Thymus (tissue), 11 donors: ENCODE data around the gene RRAGA. TPM values are rescaled to one million over a fixed set of nuclear protein-coding genes. Genes with fewer than 3 reads are reported as not detected.

ENCODE experiments used
- DNase-seq, 9 donors: peaks; one replicate each; pipeline ENCODE4 v3.0.0-alpha.2; 2013; ENCODE audit warnings: low spot score in 9 of 9, low read depth in 6 of 9, missing footprints in 1 of 9
- H3K27ac ChIP-seq, 2 donors: one replicate each; pipeline ENCODE4 v1.5.1; 2013; ENCODE audit warnings: control low read depth in 1 of 2, low read depth in 1 of 2, low read length in 1 of 2, mild to moderate bottlenecking in 1 of 2, moderate library complexity in 1 of 2
- H3K27me3 ChIP-seq, 2 donors: one replicate each; pipeline ENCODE4 v1.5.1; 2013; ENCODE audit warnings: low read length in 1 of 2; ENCODE audit not compliant: control insufficient read depth in 2 of 2, insufficient read depth in 1 of 2
- H3K36me3 ChIP-seq, 2 donors: one replicate each; pipeline ENCODE4 v1.5.1; 2013; ENCODE audit warnings: low read length in 1 of 2, mild to moderate bottlenecking in 1 of 2, moderate library complexity in 1 of 2; ENCODE audit not compliant: control insufficient read depth in 2 of 2, insufficient read depth in 2 of 2
- H3K4me1 ChIP-seq, 2 donors: one replicate each; pipeline ENCODE4 v1.5.1; 2013; ENCODE audit warnings: low read length in 2 of 2; ENCODE audit not compliant: control insufficient read depth in 2 of 2, insufficient read depth in 2 of 2
- H3K4me3 ChIP-seq, 2 donors: one replicate each; pipeline ENCODE4 v1.5.1; 2013; ENCODE audit warnings: low read length in 2 of 2, control low read depth in 1 of 2, mild to moderate bottlenecking in 1 of 2
- H3K9me3 ChIP-seq, 2 donors: one replicate each; pipeline ENCODE4 v1.5.1; 2013; ENCODE audit warnings: low read length in 1 of 2, mild to moderate bottlenecking in 1 of 2; ENCODE audit not compliant: control insufficient read depth in 2 of 2, insufficient read depth in 1 of 2
- WGBS: extraction: QIAGEN DNeasy Blood & Tissue Kit; methylation state at CpG from one replicate; pipeline ENCODE4 v1.1.7; 2013; 5-methylcytosine and 5-hydroxymethylcytosine counted together
- polyA plus RNA-seq: library from polyadenylated mRNA; stranded (reverse); fragments of 200-250 nt; gene quantifications from one replicate; pipeline ENCODE4 v1.2.3, GENCODE V29; 2013
- total RNA-seq: library from RNA; stranded (reverse); fragments of 120-200 nt; gene quantifications from one replicate; pipeline ENCODE4 v1.2.4, GENCODE V29; 2013
- donor health status: healthy.

The RRAGA gene
- total and polyA plus RNA-seq, 2 donors, result 28.0 to 83.7 TPM

GRCh38 chr9:19023078-19023477, 26.1 kb upstream of the RRAGA start:
- no peak for DNase-seq
- H3K27me3 ChIP-seq, result no peaks in the 10 kb centered on the region
- H3K4me3 ChIP-seq, result no peak overlapping the region
- no peaks in the 10 kb centered on the region for H3K4me1 ChIP-seq
- 96% methylated on average over 5 of the region's 5 CpGs for WGBS
- H3K36me3 ChIP-seq, result no peaks in the 10 kb centered on the region
- no peak overlapping the region for H3K27ac ChIP-seq
- H3K9me3 ChIP-seq, result no peaks in the 10 kb centered on the region

DNA sequence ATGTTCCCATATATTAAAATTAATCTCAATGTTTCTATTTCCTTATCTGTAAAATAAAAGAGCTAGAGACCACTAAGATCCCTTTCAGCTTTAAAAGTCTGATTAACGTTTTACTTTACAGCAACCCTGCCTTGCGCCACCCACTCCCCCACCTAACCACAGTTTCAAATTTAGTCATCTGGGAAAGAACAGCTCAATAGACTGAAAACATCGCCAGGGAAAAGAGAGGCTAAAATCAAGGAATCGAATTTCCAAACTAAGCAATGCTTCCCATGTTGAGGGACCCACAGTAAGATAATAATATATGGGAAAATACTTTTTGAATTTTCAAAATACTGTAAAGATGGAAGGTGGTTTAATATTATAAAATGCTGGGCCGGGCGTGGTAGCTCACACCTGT, 22.9 kb upstream of the RRAGA start:
- Histone ChIP-seq H3K4me3 (no peak overlapping the region), H3K9me3 (no peaks in the 10 kb centered on the region), H3K27me3 (no peaks in the 10 kb centered on the region), H3K36me3 (no peaks in the 10 kb centered on the region), H3K4me1 (no peaks in the 10 kb centered on the region), H3K27ac (no peak overlapping the region)
- WGBS, result 94% methylated on average over 6 of the region's 6 CpGs
- no peak for DNase-seq

DNA sequence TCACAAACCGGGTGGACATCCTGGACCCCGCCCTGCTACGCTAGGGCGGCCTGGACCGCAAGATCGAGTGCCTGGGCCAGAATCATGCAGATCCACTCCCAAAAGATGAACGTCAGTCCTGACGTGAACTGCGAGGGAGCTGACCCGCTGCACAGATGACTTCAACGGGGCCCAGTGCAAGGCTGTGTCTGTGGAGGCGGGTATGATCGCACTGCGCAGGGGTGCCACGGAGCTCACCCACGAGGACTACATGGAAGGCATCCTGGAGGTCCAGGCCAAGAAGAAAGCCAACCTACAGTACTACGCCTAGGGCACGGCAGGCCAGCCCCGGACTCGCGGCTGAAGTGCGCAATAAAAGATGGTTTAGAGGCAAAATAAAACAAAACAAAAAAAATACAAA, 21.4 kb upstream of the RRAGA start:
- 96% methylated on average over 22 of the region's 22 CpGs for WGBS
- Histone ChIP-seq H3K4me3 (no peak overlapping the region), H3K27me3 (no peaks in the 10 kb centered on the region), H3K4me1 (no peaks in the 10 kb centered on the region), H3K9me3 (no peaks in the 10 kb centered on the region), H3K27ac (no peak overlapping the region), H3K36me3 (no peaks in the 10 kb centered on the region)
- no peak for DNase-seq

GRCh38 chr9:19028835-19029451, 20.3 kb upstream of the RRAGA start:
- H3K27me3 ChIP-seq, result no peaks in the 10 kb centered on the region
- no peaks in the 10 kb centered on the region for H3K9me3 ChIP-seq
- DNase-seq, result peak in 8 of 9 donors; percentile 21 to 67 (median 40)
- H3K4me3 ChIP-seq, result no peak overlapping the region
- 47% methylated on average over 8 of the region's 8 CpGs for WGBS
- no peaks in the 10 kb centered on the region for H3K4me1 ChIP-seq
- no peak overlapping the region for H3K27ac ChIP-seq
- no peaks in the 10 kb centered on the region for H3K36me3 ChIP-seq

- no peaks in the 10 kb centered on the region for H3K9me3 ChIP-seq
- H3K36me3 ChIP-seq, result no peaks in the 10 kb centered on the region
- no peak overlapping the region for H3K4me3 ChIP-seq
- no peak for DNase-seq
- no peaks in the 10 kb centered on the region for H3K27me3 ChIP-seq
- H3K27ac ChIP-seq, result no peak overlapping the region
- WGBS, result 98% methylated on average over 1 of the region's 1 CpG
- H3K4me1 ChIP-seq, result no peaks in the 10 kb centered on the region
These were observed 18.3 kb upstream of the RRAGA start for GRCh38 chr9:19030899-19031298.

DNA sequence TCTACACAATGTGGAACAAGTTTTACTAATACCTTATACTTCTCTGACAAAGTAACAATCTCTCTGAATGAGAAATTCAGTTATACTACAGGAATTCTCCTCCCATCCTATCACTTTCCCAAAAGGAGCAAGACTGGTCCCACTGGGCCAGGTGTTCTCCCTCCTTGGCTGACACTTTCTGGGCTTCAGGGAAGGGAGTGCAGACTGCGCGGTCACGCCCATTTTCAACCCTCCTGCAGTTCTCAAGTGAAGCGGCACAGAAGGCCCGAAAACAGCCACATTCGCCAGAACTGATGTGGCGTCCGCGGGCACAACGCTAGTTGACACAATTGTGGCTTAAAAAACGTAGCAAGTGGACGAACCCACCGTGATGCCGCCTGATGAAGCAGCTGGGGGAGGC, 16.8 kb upstream of the RRAGA start:
- no peak for DNase-seq
- no peaks in the 10 kb centered on the region for H3K4me1 ChIP-seq
- 89% methylated on average over 14 of the region's 14 CpGs for WGBS
- H3K4me3 ChIP-seq, result no peak overlapping the region
- no peaks in the 10 kb centered on the region for H3K27me3 ChIP-seq
- H3K27ac ChIP-seq, result no peak overlapping the region
- no peaks in the 10 kb centered on the region for H3K9me3 ChIP-seq
- H3K36me3 ChIP-seq, result no peaks in the 10 kb centered on the region

DNA sequence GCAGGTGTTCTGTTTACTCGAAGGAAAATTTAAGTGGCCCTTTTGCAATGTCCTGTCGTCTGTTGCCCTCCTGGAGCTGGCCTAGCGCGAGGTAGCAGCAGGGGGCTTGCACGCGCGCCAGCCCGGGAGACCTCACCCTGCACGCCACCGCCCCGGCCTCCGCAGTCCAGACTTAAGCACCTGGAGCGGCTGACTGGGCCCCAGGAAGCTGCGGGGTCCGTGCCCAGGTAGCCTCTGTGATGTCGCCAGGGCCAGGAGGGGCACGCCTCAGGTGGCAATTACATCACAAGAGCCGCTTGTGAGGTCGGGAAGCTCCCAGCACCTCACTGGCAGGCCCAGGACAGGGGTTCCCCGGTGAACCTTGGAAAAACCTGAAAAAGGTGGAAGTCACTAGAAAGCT, 16.2 kb upstream of the RRAGA start, which contains the start of gene SAXO1:
SAXO1 (minus strand) TSS at position 195 of the 400 bp plus-strand sequence. CDS start 301 bp downstream, outside the sequence.
- Histone ChIP-seq H3K27ac (no peak within 1 kb of the TSS), H3K27me3 (no peaks in the 10 kb centered on the region), H3K4me3 (no peak within 1 kb of the TSS), H3K9me3 (no peaks in the 10 kb centered on the region), H3K36me3 (no peaks in the 10 kb centered on the region), H3K4me1 (no peaks in the 10 kb centered on the region)
- DNase-seq, result no peak
- WGBS, result 95% methylated on average over 20 of the region's 20 CpGs

DNA sequence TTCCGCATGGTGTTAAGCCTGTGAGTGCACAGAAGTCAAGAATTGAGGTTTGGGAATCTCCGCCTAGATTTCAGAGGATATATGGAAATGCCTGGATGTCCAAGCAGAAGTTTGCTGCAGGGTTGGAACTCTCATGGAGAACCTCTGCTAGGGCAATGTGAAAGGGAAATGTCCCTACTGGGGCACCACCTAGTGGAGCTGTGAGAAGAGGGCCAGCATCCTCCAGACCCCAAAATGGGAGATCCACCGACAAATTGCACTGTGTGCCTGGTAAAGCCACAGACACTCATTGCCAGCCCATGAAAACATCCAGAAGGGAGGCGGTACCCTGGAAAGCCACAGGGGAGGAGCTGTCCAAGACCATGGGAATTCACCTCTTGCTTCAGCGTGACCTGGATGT, 12.6 kb upstream of the RRAGA start:
- H3K4me3 ChIP-seq, result no peak overlapping the region
- H3K4me1 ChIP-seq, result no peaks in the 10 kb centered on the region
- WGBS, result over 99% methylated on average over 5 of the region's 5 CpGs
- no peaks in the 10 kb centered on the region for H3K27me3 ChIP-seq
- H3K36me3 ChIP-seq, result no peaks in the 10 kb centered on the region
- no peak overlapping the region for H3K27ac ChIP-seq
- no peak for DNase-seq
- H3K9me3 ChIP-seq, result no peaks in the 10 kb centered on the region

DNA sequence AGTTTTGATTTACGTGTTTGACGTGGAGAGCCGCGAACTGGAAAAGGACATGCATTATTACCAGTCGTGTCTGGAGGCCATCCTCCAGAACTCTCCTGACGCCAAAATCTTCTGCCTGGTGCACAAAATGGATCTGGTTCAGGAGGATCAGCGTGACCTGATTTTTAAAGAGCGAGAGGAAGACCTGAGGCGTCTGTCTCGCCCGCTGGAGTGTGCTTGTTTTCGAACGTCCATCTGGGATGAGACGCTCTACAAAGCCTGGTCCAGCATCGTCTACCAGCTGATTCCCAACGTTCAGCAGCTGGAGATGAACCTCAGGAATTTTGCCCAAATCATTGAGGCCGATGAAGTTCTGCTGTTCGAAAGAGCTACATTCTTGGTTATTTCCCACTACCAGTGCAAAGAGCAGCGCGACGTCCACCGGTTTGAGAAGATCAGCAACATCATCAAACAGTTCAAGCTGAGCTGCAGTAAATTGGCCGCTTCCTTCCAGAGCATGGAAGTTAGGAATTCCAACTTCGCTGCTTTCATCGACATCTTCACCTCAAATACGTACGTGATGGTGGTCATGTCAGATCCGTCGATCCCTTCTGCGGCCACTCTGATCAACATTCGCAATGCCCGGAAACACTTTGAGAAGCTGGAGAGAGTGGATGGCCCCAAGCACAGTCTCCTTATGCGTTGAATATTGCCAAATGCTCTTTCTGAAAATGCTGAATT, 850 bp downstream of the RRAGA start:
- 9% methylated on average over 33 of the region's 33 CpGs for WGBS

More for the DNA sequence above, 850 bp downstream of the RRAGA start:
- no peaks in the 10 kb centered on the region for H3K9me3 ChIP-seq
- H3K36me3 ChIP-seq, result peaks cover 0 to 5% of the 10 kb centered on the region in 2 donors
- DNase-seq, result peak in 7 of 9 donors; percentile 4 to 32 (median 19)
- peak overlapping the region; percentile 93 to 97 for H3K27ac ChIP-seq
- H3K27me3 ChIP-seq, result no peaks in the 10 kb centered on the region
- peaks cover 17 to 20% of the 10 kb centered on the region in 2 donors for H3K4me1 ChIP-seq
- peak overlapping the region; percentile 81 to 96 for H3K4me3 ChIP-seq
